CD4-positive, alpha-beta T cell treated with Interleukin-15 for 1 hour (primary cell): ENCODE data around the gene ZBTB47.

Experiments
- DNase-seq: peaks from one replicate; pipeline ENCODE4 v3.0.0-alpha.2; 2020

Gene ZBTB47

DNA sequence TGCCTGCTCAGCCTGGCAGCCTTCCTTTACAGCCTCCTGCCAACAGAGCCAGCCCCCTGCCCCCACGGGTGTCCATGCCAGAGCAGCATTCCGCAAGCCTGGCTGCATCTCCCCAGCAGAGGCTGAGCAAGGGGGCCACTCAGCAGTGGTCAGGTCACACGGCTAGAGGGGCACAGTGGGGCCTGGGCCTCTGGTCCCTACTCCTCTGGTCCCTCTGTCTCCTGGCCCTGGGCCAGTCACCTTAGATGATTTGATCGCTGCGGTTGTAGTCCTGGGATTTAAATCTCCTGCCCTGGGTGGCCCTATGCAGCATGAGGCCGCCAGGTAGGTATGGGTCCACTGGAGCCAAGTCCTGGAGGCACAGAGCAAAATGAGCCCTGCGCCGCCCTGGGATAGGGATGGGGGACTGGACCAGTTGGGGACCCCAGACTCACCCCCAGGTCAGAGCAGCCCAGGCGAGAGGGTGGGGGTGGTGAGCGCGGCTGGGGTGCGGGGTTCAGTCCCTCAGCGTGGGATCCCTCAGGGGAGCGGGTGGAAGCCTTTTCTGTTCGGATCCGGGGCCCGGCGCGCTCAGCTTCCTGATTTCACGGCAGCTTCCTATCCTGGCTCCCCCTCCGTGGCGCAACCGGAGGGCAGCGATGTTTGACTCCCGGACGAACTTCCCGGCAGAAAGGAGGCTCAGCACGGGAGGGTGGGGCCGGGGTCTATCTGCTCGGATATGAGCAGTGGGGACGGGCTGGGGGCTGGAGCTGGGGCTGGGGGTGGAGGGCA lies at the start of gene ZBTB47:
ZBTB47 (plus strand) TSS at position 138 of the 771 bp plus-strand sequence. CDS start 4,659 bp downstream, outside the sequence.
- DNase-seq = no peak

GRCh38 chr3:42605546-42606173 lies 47.8 kb upstream of the ZBTB47 start:
- DNase-seq = no peak

DNA sequence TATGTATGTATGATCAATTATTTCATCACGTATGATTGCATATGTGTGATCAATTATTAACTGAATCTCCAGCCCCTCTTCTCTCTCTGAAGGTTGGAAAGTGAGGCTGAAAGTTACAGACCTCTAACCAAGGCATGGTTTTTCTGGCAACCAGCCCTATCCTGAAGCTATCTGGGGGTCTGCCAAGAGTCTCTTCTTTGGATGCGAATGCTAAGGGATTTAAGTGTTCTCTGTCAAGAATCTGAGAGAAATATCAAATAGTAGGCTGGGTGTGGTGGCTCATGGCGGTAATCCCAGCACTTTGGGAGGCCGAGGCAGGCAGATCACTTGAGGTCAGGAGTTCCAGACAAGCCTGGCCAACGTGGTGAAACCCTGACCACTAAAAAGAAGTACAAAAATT lies 44.9 kb upstream of the ZBTB47 start:
- DNase-seq = no peak

GRCh38 chr3:42610976-42611375 lies 42.5 kb upstream of the ZBTB47 start:
- no peak for DNase-seq

DNA sequence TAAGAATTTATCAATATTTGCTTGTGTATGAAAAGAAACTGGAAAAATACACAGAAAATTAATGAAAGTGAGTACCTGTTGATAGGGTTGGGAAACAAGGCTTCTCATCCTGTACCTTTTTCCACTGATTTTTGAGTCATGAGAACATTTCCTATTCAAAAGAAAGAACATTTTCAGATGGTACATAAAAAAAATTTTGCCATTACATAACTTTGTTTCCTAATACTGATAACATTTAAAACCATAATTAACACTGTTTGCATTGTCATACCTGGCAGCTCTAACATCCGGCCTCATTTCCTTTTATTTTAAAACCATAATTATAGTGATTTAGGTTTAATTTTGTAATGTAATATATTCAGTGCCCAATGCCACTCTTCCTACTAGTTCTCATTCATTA lies 41.3 kb upstream of the ZBTB47 start:
- no peak for DNase-seq

GRCh38 chr3:42612928-42613327 lies 40.6 kb upstream of the ZBTB47 start:
- no peak for DNase-seq

- DNase-seq = no peak
These were observed 40.0 kb upstream of the ZBTB47 start for GRCh38 chr3:42613462-42613861.

DNA sequence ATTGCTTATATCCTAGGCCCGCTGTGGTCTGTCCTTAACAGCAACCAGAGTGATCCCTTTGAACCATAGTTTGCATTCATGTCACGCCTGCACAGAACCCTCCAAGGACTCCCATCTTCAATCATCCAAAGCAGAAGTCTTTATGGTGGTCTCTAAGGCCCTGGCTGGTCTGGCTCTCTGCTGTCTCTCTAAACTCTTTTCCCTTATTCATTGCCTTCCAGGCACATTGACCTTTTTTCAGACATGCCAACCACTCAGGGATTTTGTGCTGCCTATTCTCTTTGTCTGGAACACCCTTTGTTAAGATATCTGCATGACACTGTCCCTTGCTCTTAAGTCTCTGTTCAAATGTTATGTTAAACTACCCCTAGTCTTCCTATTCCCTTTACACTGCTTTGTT lies 21.9 kb upstream of the ZBTB47 start:
- DNase-seq = no peak

- DNase-seq = no peak
These were observed 21.4 kb upstream of the ZBTB47 start for GRCh38 chr3:42632146-42632545.

GRCh38 chr3:42633544-42633943 lies 20.0 kb upstream of the ZBTB47 start:
- DNase-seq = no peak

DNA sequence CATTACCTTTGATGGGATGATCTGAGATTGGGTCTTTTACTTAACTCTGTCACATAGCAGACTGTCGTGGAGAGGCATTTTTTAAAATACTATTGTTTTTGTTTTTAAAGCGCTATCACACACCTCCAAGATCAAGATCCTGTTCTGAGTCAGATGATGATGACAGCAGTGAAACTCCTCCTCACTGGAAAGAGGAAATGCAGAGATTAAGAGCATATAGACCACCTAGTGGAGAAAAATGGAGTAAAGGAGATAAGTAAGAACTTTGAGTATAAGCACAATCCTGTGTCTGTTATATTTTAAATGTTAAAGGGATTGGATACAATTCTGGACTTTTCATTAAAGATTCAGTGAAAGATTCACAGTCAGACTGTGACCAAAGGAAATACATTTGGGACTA lies 18.4 kb upstream of the ZBTB47 start:
- no peak for DNase-seq

- DNase-seq = no peak
These were observed 16.5 kb upstream of the ZBTB47 start for GRCh38 chr3:42637001-42637400.

DNA sequence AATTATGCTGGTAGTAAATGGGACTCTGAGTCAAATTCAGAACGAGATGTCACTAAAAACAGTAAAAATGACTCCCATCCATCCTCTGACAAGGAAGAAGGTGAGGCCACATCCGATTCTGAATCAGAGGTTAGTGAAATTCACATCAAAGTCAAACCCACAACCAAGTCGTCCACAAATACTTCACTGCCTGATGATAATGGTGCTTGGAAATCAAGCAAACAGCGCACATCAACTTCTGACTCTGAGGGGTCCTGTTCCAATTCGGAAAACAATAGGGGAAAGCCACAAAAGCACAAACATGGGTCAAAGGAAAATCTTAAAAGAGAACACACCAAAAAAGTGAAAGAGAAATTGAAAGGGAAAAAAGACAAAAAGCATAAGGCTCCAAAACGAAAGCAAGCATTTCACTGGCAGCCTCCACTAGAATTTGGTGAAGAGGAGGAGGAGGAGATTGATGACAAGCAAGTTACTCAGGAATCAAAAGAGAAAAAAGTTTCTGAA lies 15.1 kb upstream of the ZBTB47 start:
- DNase-seq = no peak

DNA sequence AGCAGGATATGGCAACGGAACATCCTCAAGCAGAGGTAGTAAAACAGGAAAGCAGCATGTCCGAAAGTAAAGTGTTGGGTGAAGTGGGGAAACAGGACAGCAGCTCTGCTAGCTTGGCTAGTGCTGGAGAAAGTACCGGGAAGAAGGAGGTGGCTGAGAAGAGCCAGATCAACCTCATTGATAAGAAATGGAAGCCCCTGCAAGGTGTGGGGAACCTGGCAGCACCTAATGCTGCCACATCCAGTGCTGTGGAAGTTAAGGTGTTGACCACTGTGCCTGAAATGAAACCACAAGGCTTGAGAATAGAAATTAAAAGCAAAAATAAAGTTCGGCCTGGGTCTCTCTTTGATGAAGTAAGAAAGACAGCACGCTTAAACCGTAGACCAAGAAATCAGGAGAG lies 14.3 kb upstream of the ZBTB47 start:
- DNase-seq = no peak

DNA sequence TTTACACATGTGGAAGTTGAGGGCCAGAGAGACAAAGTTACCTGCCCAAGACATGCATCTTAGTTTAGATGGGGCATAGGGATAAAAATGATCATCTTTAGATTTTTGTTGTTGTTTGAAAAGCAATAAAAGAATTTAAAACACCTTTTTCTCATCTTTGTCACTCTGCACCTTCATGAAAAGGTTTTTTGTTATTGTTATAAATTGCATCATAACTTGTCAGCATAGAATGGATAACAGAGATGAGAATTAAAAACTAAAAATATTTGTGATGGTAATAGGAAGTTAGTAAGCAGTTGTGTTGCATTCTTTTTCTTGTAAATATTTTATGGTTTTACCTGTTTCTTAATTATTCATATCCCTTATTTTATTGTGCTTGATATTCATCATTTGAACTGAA lies 13.4 kb upstream of the ZBTB47 start:
- DNase-seq = no peak

- DNase-seq = no peak
These were observed 12.6 kb upstream of the ZBTB47 start for GRCh38 chr3:42640771-42641370.

- no peak for DNase-seq
These were observed 5.6 kb upstream of the ZBTB47 start for GRCh38 chr3:42647821-42648459.

DNA sequence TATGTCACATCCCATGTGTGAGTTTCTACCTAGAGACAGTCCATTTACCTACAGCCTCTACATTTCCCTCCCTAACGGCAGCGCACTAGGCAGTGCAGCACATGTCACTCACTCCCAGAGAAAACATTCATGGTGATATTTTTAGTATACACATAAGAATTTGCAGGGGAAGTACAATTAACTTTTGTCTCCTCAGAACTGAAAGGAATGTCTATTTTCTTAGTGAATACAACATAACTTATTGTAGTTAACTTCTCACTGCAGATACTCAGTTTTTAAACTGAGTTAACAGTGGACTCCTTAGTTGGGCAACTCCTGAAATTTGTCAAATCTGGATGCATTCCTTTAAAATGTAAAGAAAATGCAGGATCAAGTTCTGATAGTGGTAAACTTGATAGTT lies 4.5 kb upstream of the ZBTB47 start:
- no peak for DNase-seq

- DNase-seq = no peak
These were observed 3.7 kb upstream of the ZBTB47 start for GRCh38 chr3:42649783-42650182.

DNA sequence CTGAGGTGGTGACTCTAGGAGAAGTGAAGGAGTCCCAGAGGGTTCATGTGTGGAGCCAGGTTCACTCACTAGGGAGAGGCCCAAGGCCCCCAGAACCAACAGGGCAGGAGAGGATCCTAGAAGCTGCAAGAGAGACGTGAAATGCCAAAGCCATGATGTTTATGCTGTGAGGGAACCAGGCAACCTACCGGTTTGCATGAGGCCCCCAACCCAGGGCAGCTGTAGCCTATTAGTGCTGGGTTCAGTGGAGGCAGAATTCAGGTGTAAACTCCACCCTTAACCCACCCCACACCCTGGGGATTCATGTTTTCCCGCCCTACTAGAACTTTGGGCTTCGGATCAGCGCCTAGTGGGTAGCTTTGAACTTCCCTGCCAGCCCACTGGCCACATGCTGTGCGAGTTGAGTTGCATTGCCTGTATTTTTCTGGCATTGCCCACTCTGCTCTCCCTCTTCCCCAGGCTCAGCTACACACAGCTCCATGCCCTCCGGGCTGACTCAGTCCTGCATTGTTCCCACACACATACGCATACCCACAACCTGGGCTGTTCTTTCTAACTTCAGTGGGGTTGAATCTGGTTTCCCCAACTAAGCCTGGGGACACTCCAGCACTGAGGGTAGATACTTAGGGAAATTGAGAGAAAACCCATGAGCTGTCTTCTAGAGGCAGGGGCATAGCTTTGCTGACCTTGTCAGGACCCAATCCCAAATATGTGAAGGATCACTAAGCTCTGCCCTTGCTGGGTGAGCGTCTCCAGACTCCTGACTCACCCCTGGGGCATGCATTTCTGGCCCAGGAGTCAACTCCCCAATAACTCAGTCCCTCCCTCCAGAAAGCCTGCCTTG lies 2.0 kb upstream of the ZBTB47 start:
- no peak for DNase-seq

DNA sequence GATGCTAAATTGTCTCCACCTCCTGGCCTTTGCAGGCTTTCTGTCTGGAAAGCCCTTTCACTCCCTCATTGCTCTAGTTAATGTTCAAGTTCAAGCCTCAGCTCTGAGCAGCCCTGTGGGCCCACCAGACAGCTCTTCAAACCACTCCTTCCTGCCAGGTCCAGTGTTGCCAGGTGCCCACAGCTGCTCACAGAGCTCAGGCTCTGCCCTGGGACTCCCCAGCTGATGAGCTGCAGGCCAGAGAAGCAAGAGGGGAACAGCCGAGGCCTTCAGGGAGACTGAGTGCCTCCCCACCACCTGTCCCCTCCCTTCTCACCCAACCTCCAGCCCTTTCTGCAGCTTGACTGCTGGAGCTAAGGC lies 1.3 kb upstream of the ZBTB47 start:
- DNase-seq = no peak

DNA sequence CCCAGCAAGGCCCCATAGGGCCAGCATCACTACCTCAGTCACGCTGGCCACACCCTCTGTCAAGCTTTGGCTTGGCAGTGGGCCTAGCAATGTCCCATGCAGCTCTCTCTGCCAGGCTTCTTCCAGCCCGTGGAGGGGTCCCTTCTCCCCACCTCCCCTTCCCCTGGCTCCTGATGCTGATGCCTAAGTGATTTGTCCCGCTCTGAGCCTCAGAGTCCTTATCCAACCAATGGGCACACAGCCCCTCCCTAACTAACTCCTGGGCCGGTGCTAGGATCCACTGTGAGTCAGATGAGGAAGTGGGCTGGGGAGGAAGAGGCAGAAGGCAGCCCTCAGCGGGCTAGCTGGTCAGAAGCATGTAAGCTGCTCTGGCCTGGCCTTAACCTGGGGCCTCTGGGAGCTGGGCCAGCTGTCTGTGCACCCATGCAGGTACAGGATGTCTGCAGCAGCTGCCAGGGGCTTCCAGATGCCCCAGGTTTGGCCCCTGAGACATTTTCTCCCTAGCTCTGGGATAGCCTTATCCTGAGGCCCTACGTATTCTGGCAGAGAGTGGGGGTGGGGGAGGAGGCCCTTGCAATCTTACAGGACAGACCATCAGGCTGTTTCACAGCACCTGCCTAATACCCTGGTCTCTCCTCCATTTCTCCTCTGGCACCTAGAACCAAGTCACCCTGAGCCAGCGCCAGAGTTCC lies 740 bp upstream of the ZBTB47 start:
- peak; percentile 66 for DNase-seq
